Gastrocnemius medialis (tissue), 4 donors: Measurements from ENCODE around the gene ADAMTS4.

Experiments used
- CTCF ChIP-seq, 5 experiments: fragments of 450-650 bp in 3 of 5; fragments of 200-600 bp in 2 of 5; sonication (generic) in 2 of 5; IDR thresholded peaks in 4 of 5; conservative IDR thresholded peaks in 1 of 5; 1 replicate in 4 of 5; 2 replicates in 1 of 5; pipeline ENCODE4 v1.5.1; 2016 to 2019; ENCODE audit warnings: antibody characterized with exemption in 5 of 5, mild to moderate bottlenecking in 3 of 5, moderate library complexity in 3 of 5
- POLR2A ChIP-seq, 2 donors: fragments of 450-650 bp; IDR thresholded peaks; one replicate each; pipeline ENCODE4 v1.6.1; 2017; ENCODE audit warnings: antibody characterized with exemption in 2 of 2, mild to moderate bottlenecking in 2 of 2, moderate library complexity in 2 of 2

GRCh38 chr1:161225534-161226319 lies 26.9 kb upstream of the ADAMTS4 start, which contains the start of gene TOMM40L:
- peak; percentile 47 to 64 (median 53) for TF ChIP-seq CTCF (IDR thresholded peaks at IDR 0.05 in 4 of 5, conservative IDR thresholded peaks at IDR 0.05 in 1 of 5)
- TF ChIP-seq POLR2A (IDR thresholded peaks at IDR 0.05) = peak; percentile 21 to 27
